ENCODE data around the gene LTB. TPM values are rescaled to one million over a fixed set of nuclear protein-coding genes. Genes with fewer than 3 reads are reported as not detected.

The LTB gene
- total RNA-seq, 4 donors from 2014 or later: 0.57 to 1.5 TPM; not detected in 2

DNA sequence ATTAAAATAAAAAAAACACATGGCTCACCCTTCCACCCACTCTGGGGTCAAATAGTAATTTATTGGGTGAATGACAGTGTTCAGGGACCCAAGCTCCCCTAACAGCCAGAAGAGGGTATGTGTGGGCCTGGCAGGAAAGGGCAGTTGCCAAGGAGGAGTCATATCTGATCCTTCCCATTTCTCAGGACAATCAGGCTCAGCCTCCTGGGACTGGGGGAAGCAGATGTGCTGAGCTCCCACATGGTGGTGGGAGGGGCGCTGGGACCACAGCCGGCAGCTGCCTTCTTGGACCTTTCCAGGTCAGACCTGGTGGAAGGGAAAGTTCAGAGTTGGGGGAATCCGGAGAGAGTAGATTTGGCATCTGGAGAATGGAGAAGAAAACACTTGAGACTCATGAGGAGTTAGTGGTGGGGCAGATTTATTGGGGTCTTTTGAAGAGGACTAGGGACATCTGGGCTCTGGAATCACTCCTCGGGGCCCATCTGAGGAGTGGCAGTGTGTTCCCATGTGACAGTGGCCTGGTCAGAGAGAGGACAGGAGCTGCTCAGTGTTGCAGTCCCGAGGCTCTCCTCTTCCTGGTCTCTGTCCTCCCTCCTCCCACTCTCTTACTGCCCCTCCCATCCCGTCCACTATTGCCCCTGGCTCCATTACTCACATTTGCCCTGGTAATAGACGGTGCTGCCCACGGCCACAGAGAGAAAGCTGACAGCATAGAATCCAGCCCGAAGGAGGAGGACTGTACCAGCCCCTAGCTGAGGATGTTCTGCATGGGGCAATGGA lies 6.8 kb upstream of the LTB start:
- no peak for TF ChIP-seq POLR2A (IDR thresholded peaks at IDR 0.05; ENCODE audit: low read depth)
- no peak for TF ChIP-seq EP300 (IDR thresholded peaks at IDR 0.05)
- TF ChIP-seq, protein P1, sequence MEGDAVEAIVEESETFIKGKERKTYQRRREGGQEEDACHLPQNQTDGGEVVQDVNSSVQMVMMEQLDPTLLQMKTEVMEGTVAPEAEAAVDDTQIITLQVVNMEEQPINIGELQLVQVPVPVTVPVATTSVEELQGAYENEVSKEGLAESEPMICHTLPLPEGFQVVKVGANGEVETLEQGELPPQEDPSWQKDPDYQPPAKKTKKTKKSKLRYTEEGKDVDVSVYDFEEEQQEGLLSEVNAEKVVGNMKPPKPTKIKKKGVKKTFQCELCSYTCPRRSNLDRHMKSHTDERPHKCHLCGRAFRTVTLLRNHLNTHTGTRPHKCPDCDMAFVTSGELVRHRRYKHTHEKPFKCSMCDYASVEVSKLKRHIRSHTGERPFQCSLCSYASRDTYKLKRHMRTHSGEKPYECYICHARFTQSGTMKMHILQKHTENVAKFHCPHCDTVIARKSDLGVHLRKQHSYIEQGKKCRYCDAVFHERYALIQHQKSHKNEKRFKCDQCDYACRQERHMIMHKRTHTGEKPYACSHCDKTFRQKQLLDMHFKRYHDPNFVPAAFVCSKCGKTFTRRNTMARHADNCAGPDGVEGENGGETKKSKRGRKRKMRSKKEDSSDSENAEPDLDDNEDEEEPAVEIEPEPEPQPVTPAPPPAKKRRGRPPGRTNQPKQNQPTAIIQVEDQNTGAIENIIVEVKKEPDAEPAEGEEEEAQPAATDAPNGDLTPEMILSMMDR (IDR thresholded peaks at IDR 0.05): no peak
- TF ChIP-seq POLR2AphosphoS5 (IDR thresholded peaks at IDR 0.05): no peak
- Histone ChIP-seq H3K4me3 (no peak overlapping the region), H3K27ac (replicated peaks in 1 of 4) (no peak overlapping the region), H3K36me3 (no peaks in the 10 kb centered on the region), H3K27me3 (peaks cover 0 to 30% (median 3%) of the 10 kb centered on the region in 4 donors), H3K4me1 (no peaks in the 10 kb centered on the region), H3K9me3 (no peaks in the 10 kb centered on the region)
- 56% methylated on average over 9 of the region's 9 CpGs for WGBS
- DNase-seq (ENCODE audit: extremely low spot score): no peak
- intact Hi-C loops (cut with DNase I): no loop called here

DNA sequence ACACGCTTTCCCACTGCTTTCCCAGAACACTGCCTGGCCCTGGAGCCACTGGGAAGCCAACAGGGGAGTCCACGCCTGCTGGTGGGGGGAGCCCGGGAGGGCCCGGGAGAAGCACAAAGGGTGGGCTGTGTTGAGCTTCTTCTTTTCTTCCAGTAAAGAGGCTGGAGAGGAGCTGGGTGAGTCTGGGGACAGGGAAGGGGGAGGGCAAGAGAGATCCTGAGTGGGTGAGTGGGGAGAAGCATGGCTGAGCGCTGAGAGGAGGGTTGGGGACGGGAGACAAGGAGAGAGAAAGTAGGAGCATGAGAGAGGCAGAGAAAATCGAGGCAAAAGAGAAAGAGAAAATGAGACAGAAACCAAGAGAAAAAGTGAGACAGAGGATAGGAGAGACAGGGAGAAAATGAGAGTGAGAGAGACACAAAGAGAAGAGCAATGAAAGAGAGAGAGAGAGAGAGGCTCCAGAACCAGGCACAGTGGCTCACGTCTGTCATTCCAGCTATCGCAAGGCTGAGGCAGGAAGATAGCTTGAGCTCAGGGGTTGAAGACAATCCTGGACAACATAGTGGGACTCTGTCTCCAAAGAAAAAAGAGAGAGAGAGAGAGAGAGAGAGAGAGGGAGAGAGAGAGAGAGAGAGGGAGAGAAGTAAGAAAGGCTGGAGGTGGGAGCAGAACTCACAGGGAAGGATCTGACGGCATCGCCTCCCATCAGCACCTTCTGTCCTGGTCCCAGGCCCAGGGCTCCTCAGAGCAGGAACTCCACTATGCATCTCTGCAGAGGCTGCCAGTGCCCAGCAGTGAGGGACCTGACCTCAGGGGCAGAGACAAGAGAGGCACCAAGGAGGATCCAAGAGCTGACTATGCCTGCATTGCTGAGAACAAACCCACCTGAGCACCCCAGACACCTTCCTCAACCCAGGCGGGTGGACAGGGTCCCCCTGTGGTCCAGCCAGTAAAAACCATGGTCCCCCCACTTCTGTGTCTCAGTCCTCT lies 5.9 kb upstream of the LTB start:
- H3K27me3 ChIP-seq: peaks cover 0 to 30% (median 3%) of the 10 kb centered on the region in 4 donors
- no peaks in the 10 kb centered on the region for H3K36me3 ChIP-seq
- intact Hi-C loops (cut with DNase I): no loop called here
- TF ChIP-seq POLR2A (IDR thresholded peaks at IDR 0.05; ENCODE audit: low read depth): no peak
- TF ChIP-seq, protein P1 (IDR thresholded peaks at IDR 0.05): no peak
- TF ChIP-seq POLR2AphosphoS5 (IDR thresholded peaks at IDR 0.05): no peak
- no peak for TF ChIP-seq EP300 (IDR thresholded peaks at IDR 0.05)
- H3K27ac ChIP-seq (replicated peaks in 1 of 4): no peak overlapping the region
- no peak for DNase-seq (ENCODE audit: extremely low spot score)
- no peaks in the 10 kb centered on the region for H3K9me3 ChIP-seq
- WGBS: 50% methylated on average over 12 of the region's 12 CpGs
- no peaks in the 10 kb centered on the region for H3K4me1 ChIP-seq
- H3K4me3 ChIP-seq: no peak overlapping the region

DNA sequence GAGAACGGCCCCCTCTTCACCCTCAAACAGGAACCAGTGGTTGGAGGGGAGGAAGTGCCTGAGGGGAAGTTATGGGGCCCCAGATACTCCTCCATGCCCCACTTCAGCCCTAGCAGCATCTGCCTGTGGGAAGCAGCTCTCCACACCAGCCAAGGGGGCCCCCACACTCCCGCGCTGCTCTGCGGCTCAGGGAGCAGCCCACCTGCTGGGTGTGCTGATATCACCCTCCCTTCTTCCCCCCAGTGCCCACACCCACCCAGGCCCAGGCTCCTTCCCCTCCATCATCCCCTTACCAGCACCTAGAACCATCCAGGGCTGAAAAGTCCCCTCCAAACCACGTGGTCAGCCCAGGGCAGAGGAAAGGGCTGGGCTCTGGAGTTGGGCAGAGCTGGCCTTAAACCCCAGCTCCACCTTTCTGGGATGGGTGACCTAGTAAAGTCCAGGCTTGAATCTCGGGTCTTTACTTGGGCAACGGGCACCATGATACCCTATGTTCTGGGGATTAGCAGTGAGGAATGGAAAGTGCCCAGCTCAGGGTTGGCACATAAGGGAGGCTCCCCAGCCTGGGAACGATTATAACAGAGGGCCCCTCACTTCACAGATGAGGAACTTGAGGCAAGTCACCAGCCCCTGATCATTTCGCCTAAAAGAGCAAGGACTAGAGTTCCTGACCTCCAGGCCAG lies 4.5 kb upstream of the LTB start:
- Histone ChIP-seq H3K27ac (replicated peaks in 1 of 4) (peak overlapping the region in 2 of 4 donors; percentile 13 to 27), H3K4me3 (no peak overlapping the region), H3K36me3 (no peaks in the 10 kb centered on the region), H3K27me3 (peaks cover 0 to 30% (median 3%) of the 10 kb centered on the region in 4 donors), H3K4me1 (peaks cover 8 to 11% (median 10%) of the 10 kb centered on the region in 4 donors), H3K9me3 (no peaks in the 10 kb centered on the region)
- no peak for DNase-seq (ENCODE audit: extremely low spot score)
- intact Hi-C loops (cut with DNase I): no loop called here
- 46% methylated on average over 7 of the region's 9 CpGs for WGBS
- TF ChIP-seq, protein P1 (IDR thresholded peaks at IDR 0.05): no peak
- TF ChIP-seq POLR2AphosphoS5 (IDR thresholded peaks at IDR 0.05) (no peak), EP300 (IDR thresholded peaks at IDR 0.05) (no peak), POLR2A (IDR thresholded peaks at IDR 0.05; ENCODE audit: low read depth) (no peak)

DNA sequence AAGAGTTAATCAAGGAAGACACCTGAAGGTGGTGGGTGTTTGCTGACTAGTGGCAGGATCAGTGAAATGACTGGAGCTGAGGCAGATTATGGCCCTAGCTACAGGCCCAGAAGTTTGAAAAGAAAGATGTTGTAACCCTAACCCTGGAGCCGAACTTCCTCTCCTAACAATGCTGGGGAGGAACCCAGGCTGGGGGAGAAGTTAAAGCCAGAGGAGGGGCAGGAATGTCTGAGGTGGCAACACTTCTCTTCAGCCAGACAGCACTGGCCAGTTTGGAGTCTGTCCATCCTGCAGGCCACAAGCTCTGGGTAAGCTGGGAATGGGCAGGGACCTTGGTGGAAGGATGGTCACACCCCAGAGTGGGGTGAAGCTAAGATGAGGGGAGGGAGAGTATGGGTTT lies 3.8 kb upstream of the LTB start, which contains the start of gene LST1:
Gene LST1, plus strand, starts transcription at position 270 of the 400 bp plus-strand sequence. CDS start 1,023 bp downstream, outside the sequence.
- no peak for DNase-seq (ENCODE audit: extremely low spot score)
- no peaks in the 10 kb centered on the region for H3K9me3 ChIP-seq
- H3K4me1 ChIP-seq: peaks cover 13 to 16% (median 14%) of the 10 kb centered on the region in 4 donors
- intact Hi-C loops (cut with DNase I): no loop called here
- H3K27me3 ChIP-seq: peaks cover 0 to 30% (median 3%) of the 10 kb centered on the region in 4 donors
- TF ChIP-seq EP300 (IDR thresholded peaks at IDR 0.05): no peak
- no peak for TF ChIP-seq POLR2A (IDR thresholded peaks at IDR 0.05; ENCODE audit: low read depth)
- TF ChIP-seq, protein P1 (IDR thresholded peaks at IDR 0.05): no peak
- no peak for TF ChIP-seq POLR2AphosphoS5 (IDR thresholded peaks at IDR 0.05)
- WGBS: 43% methylated on average over 1 of the region's 1 CpG
- no peaks in the 10 kb centered on the region for H3K36me3 ChIP-seq
- H3K4me3 ChIP-seq: no peak within 1 kb of the TSS
- H3K27ac ChIP-seq (replicated peaks in 1 of 4): peak within 1 kb of the TSS in 2 of 4 donors; percentile 13 to 27

Data from esophagus muscularis mucosa (tissue), 4 donors.